Measurements from ENCODE around the gene PYHIN1. TPM values are rescaled to one million over a fixed set of nuclear protein-coding genes. Genes with fewer than 3 reads are reported as not detected.

Gene PYHIN1
- total RNA-seq (2014; rRNA removed; shearing (Covaris generic); ENCODE audit: low replicate concordance), result not detected in 2 replicates

GRCh38 chr1:158931055-158931737 lies at the start of gene PYHIN1:
Gene PYHIN1, plus strand, starts transcription at chr1:158931552. Its CDS starts 5,359 bp downstream, at chr1:158936911.
- no peaks in the 10 kb centered on the region for H3K27me3 ChIP-seq
- H3K9me3 ChIP-seq, result no peaks in the 10 kb centered on the region
- H3K36me3 ChIP-seq, result no peaks in the 10 kb centered on the region
- H3K4me3 ChIP-seq, result no peak within 1 kb of the TSS
- DNase-seq, result no peak

- DNase-seq, result no peak
- Histone ChIP-seq H3K27me3 (no peaks in the 10 kb centered on the region), H3K36me3 (no peaks in the 10 kb centered on the region), H3K4me3 (no peak overlapping the region), H3K9me3 (no peaks in the 10 kb centered on the region)
These were observed 37.7 kb upstream of the PYHIN1 start for GRCh38 chr1:158893654-158894053.

- H3K27me3 ChIP-seq, result no peaks in the 10 kb centered on the region
- no peak overlapping the region for H3K4me3 ChIP-seq
- no peaks in the 10 kb centered on the region for H3K36me3 ChIP-seq
- DNase-seq, result no peak
- H3K9me3 ChIP-seq, result no peaks in the 10 kb centered on the region
These were observed 32.6 kb upstream of the PYHIN1 start for GRCh38 chr1:158898722-158899121.

GRCh38 chr1:158901623-158902022 lies 29.7 kb upstream of the PYHIN1 start:
- no peak overlapping the region for H3K4me3 ChIP-seq
- no peaks in the 10 kb centered on the region for H3K9me3 ChIP-seq
- no peaks in the 10 kb centered on the region for H3K36me3 ChIP-seq
- H3K27me3 ChIP-seq, result no peaks in the 10 kb centered on the region
- DNase-seq, result no peak

- no peak overlapping the region for H3K4me3 ChIP-seq
- peaks cover 6% of the 10 kb centered on the region; the same call in 1 of the 2 replicates for H3K27me3 ChIP-seq
- no peaks in the 10 kb centered on the region for H3K36me3 ChIP-seq
- DNase-seq, result no peak
- no peaks in the 10 kb centered on the region; the same call in 1 of the 2 replicates for H3K9me3 ChIP-seq
These were observed 15.3 kb upstream of the PYHIN1 start for GRCh38 chr1:158916085-158916484.

- Histone ChIP-seq H3K4me3 (no peak overlapping the region), H3K36me3 (no peaks in the 10 kb centered on the region), H3K9me3 (no peaks in the 10 kb centered on the region), H3K27me3 (no peaks in the 10 kb centered on the region)
- DNase-seq, result no peak
These were observed 6.7 kb upstream of the PYHIN1 start for GRCh38 chr1:158924677-158925076.

GRCh38 chr1:158930504-158930903 lies 848 bp upstream of the PYHIN1 start:
- no peaks in the 10 kb centered on the region for H3K27me3 ChIP-seq
- H3K36me3 ChIP-seq, result no peaks in the 10 kb centered on the region
- H3K4me3 ChIP-seq, result no peak overlapping the region
- H3K9me3 ChIP-seq, result no peaks in the 10 kb centered on the region
- no peak for DNase-seq

GRCh38 chr1:158932171-158932570 lies 819 bp downstream of the PYHIN1 start:
- H3K9me3 ChIP-seq, result no peaks in the 10 kb centered on the region
- no peak for DNase-seq
- H3K27me3 ChIP-seq, result no peaks in the 10 kb centered on the region
- H3K36me3 ChIP-seq, result no peaks in the 10 kb centered on the region
- H3K4me3 ChIP-seq, result no peak overlapping the region

- Histone ChIP-seq H3K4me3 (no peak overlapping the region), H3K27me3 (no peaks in the 10 kb centered on the region), H3K9me3 (no peaks in the 10 kb centered on the region), H3K36me3 (no peaks in the 10 kb centered on the region)
- no peak for DNase-seq
These were observed 2.3 kb downstream of the PYHIN1 start for GRCh38 chr1:158933621-158934020.

GRCh38 chr1:158939180-158939579 lies 7.8 kb downstream of the PYHIN1 start:
- Histone ChIP-seq H3K9me3 (no peaks in the 10 kb centered on the region), H3K36me3 (no peaks in the 10 kb centered on the region), H3K4me3 (no peak overlapping the region), H3K27me3 (no peaks in the 10 kb centered on the region)
- no peak for DNase-seq

GRCh38 chr1:158941317-158941716 lies 10.0 kb downstream of the PYHIN1 start:
- no peak for DNase-seq
- Histone ChIP-seq H3K4me3 (no peak overlapping the region), H3K36me3 (no peaks in the 10 kb centered on the region)

GRCh38 chr1:158942490-158942889 lies 11.1 kb downstream of the PYHIN1 start:
- Histone ChIP-seq H3K36me3 (no peaks in the 10 kb centered on the region), H3K9me3 (no peaks in the 10 kb centered on the region), H3K27me3 (no peaks in the 10 kb centered on the region), H3K4me3 (no peak overlapping the region)
- no peak for DNase-seq

More at GRCh38 chr1:158941317-158941716, 10.0 kb downstream of the PYHIN1 start:
- H3K9me3 ChIP-seq, result no peaks in the 10 kb centered on the region
- H3K27me3 ChIP-seq, result no peaks in the 10 kb centered on the region

GRCh38 chr1:158943059-158943458 lies 11.7 kb downstream of the PYHIN1 start:
- H3K27me3 ChIP-seq, result no peaks in the 10 kb centered on the region
- H3K36me3 ChIP-seq, result no peaks in the 10 kb centered on the region
- H3K9me3 ChIP-seq, result no peaks in the 10 kb centered on the region
- DNase-seq, result no peak
- H3K4me3 ChIP-seq, result no peak overlapping the region

- no peaks in the 10 kb centered on the region for H3K27me3 ChIP-seq
- no peaks in the 10 kb centered on the region for H3K36me3 ChIP-seq
- no peak overlapping the region for H3K4me3 ChIP-seq
- no peaks in the 10 kb centered on the region for H3K9me3 ChIP-seq
- DNase-seq, result no peak
These were observed 13.7 kb downstream of the PYHIN1 start for GRCh38 chr1:158945061-158945460.

- Histone ChIP-seq H3K9me3 (no peaks in the 10 kb centered on the region), H3K4me3 (no peak overlapping the region), H3K36me3 (no peaks in the 10 kb centered on the region), H3K27me3 (no peaks in the 10 kb centered on the region)
- DNase-seq, result no peak
These were observed 15.4 kb downstream of the PYHIN1 start for GRCh38 chr1:158946785-158947184.

- no peaks in the 10 kb centered on the region for H3K27me3 ChIP-seq
- H3K36me3 ChIP-seq, result no peaks in the 10 kb centered on the region
- H3K4me3 ChIP-seq, result no peak overlapping the region
- no peaks in the 10 kb centered on the region for H3K9me3 ChIP-seq
- DNase-seq, result no peak
These were observed 20.6 kb downstream of the PYHIN1 start for GRCh38 chr1:158951956-158952355.

GRCh38 chr1:158952416-158952815 lies 21.1 kb downstream of the PYHIN1 start:
- DNase-seq, result no peak
- no peaks in the 10 kb centered on the region for H3K27me3 ChIP-seq
- H3K4me3 ChIP-seq, result no peak overlapping the region
- no peaks in the 10 kb centered on the region for H3K9me3 ChIP-seq
- H3K36me3 ChIP-seq, result no peaks in the 10 kb centered on the region

GRCh38 chr1:158961178-158961577 lies 29.8 kb downstream of the PYHIN1 start:
- H3K4me3 ChIP-seq, result no peak overlapping the region
- DNase-seq, result no peak
- H3K9me3 ChIP-seq, result no peaks in the 10 kb centered on the region
- 0 out of 2 replicates have a peak, but pooled peaks cover under 1% of the 10 kb centered on the region for H3K27me3 ChIP-seq
- H3K36me3 ChIP-seq, result no peaks in the 10 kb centered on the region

Measured in MG63 (cell line).